Stimulated activated CD4-positive, alpha-beta T cell treated with anti-CD3 and anti-CD28 coated beads, Interleukin-15, amount 100 ng/mL, for 48 hours (primary cell): ENCODE measurements around the gene TRIM50.
"Not testable (repeated sequence)": the region's sequence is repeated elsewhere in the genome, so short reads cannot be mapped to it uniquely, and the experiment has no call there.

Source experiments
- DNase-seq, 2 donors: peaks; one replicate each; pipeline ENCODE4 v3.0.0-alpha.2; 2020; ENCODE audit warnings: low read depth in 2 of 2

The TRIM50 gene

GRCh38 chr7:73327922-73328321 is at the start of gene TRIM50, which contains the start of gene FKBP6:
TRIM50 (minus strand) TSS chr7:73328082; CDS start chr7:73324787, 3,295 bp downstream.
FKBP6 (plus strand) TSS chr7:73328161; CDS start chr7:73328429, 268 bp downstream.
- DNase-seq, result not testable (repeated sequence)

- DNase-seq, result no peak
Observed at GRCh38 chr7:73376671-73377412, 49.0 kb upstream of the TRIM50 start.

GRCh38 chr7:73376262-73376661 is 48.4 kb upstream of the TRIM50 start:
- not testable (repeated sequence) for DNase-seq

GRCh38 chr7:73373741-73374140 is 45.9 kb upstream of the TRIM50 start:
- no peak for DNase-seq

- DNase-seq, result no peak
Observed at GRCh38 chr7:73369622-73370021, 41.7 kb upstream of the TRIM50 start.

GRCh38 chr7:73369009-73369408 is 41.1 kb upstream of the TRIM50 start:
- no peak for DNase-seq

GRCh38 chr7:73366990-73367389 is 39.1 kb upstream of the TRIM50 start:
- DNase-seq, result no peak

GRCh38 chr7:73366127-73366526 is 38.2 kb upstream of the TRIM50 start:
- DNase-seq, result no peak

GRCh38 chr7:73364006-73364728 is 36.3 kb upstream of the TRIM50 start:
- no peak for DNase-seq

- DNase-seq, result no peak
Observed at GRCh38 chr7:73363225-73364005, 35.5 kb upstream of the TRIM50 start.

GRCh38 chr7:73360590-73360989 is 32.7 kb upstream of the TRIM50 start:
- DNase-seq, result not testable (repeated sequence)

GRCh38 chr7:73359746-73360375 is 32.0 kb upstream of the TRIM50 start:
- no peak for DNase-seq

GRCh38 chr7:73359306-73359705 is 31.4 kb upstream of the TRIM50 start:
- no peak for DNase-seq

GRCh38 chr7:73358590-73359275 is 30.9 kb upstream of the TRIM50 start:
- no peak for DNase-seq

GRCh38 chr7:73356159-73356558 is 28.3 kb upstream of the TRIM50 start:
- DNase-seq, result no peak

GRCh38 chr7:73354821-73355220 is 26.9 kb upstream of the TRIM50 start:
- no peak for DNase-seq

GRCh38 chr7:73354196-73354595 is 26.3 kb upstream of the TRIM50 start:
- DNase-seq, result no peak

GRCh38 chr7:73353243-73353642 is 25.4 kb upstream of the TRIM50 start:
- no peak for DNase-seq

GRCh38 chr7:73352784-73353183 is 24.9 kb upstream of the TRIM50 start:
- DNase-seq, result no peak

GRCh38 chr7:73351447-73352167 is 23.7 kb upstream of the TRIM50 start:
- DNase-seq, result no peak
